Occipital lobe (tissue), 2 donors: ENCODE measurements around the gene FCHSD2. TPM values are rescaled to one million over a fixed set of nuclear protein-coding genes. Genes with fewer than 3 reads are reported as not detected.
"Not testable (repeated sequence)": the region's sequence is repeated elsewhere in the genome, so short reads cannot be mapped to it uniquely, and the experiment has no call there.

Source experiments
- DNase-seq: peaks from one replicate; lab custom pipeline; 2025; lab: John Stamatoyannopoulos, UW
- total RNA-seq: library from RNA; depleted of rRNA; stranded (reverse); fragments of >200 nt; gene quantifications from one replicate; pipeline ENCODE4 v1.2.3, GENCODE V29; 2014

The FCHSD2 gene
- total RNA-seq, 1 donor from 2014 or later = 46.6 TPM

GRCh38 chr11:73013021-73013420, 129.1 kb downstream of the FCHSD2 start:
- no peak for DNase-seq

- no peak for DNase-seq
Observed at GRCh38 chr11:73012121-73012863, 129.8 kb downstream of the FCHSD2 start.

- no peak for DNase-seq
Observed at GRCh38 chr11:73011126-73011817, 130.8 kb downstream of the FCHSD2 start.

- DNase-seq = no peak
Observed at GRCh38 chr11:73009972-73010371, 132.1 kb downstream of the FCHSD2 start.

- DNase-seq = no peak
Observed at GRCh38 chr11:73004088-73004487, 138.0 kb downstream of the FCHSD2 start.

GRCh38 chr11:73003088-73003487, 139.0 kb downstream of the FCHSD2 start:
- DNase-seq = no peak

- no peak for DNase-seq
Observed at GRCh38 chr11:73002214-73002613, 139.9 kb downstream of the FCHSD2 start.

- DNase-seq = no peak
Observed at GRCh38 chr11:73001615-73002014, 140.5 kb downstream of the FCHSD2 start.

GRCh38 chr11:72998676-72999075, 143.4 kb downstream of the FCHSD2 start:
- no peak for DNase-seq

GRCh38 chr11:72996959-72997358, 145.2 kb downstream of the FCHSD2 start:
- DNase-seq = no peak

GRCh38 chr11:72989727-72990126, 152.4 kb downstream of the FCHSD2 start:
- DNase-seq = no peak

GRCh38 chr11:72988821-72989220, 153.3 kb downstream of the FCHSD2 start:
- DNase-seq = no peak

GRCh38 chr11:72985645-72986044, 156.5 kb downstream of the FCHSD2 start:
- DNase-seq = no peak

- DNase-seq = no peak
Observed at GRCh38 chr11:72984453-72985077, 157.6 kb downstream of the FCHSD2 start.

- no peak for DNase-seq
Observed at GRCh38 chr11:72983560-72983959, 158.6 kb downstream of the FCHSD2 start.

- DNase-seq = no peak
Observed at GRCh38 chr11:72981971-72982685, 160.0 kb downstream of the FCHSD2 start.

GRCh38 chr11:72981080-72981479, 161.0 kb downstream of the FCHSD2 start:
- no peak for DNase-seq

GRCh38 chr11:72977782-72978181, 164.3 kb downstream of the FCHSD2 start:
- DNase-seq = not testable (repeated sequence)

GRCh38 chr11:72976522-72976892, 165.6 kb downstream of the FCHSD2 start:
- DNase-seq = not testable (repeated sequence)

- no peak for DNase-seq
Observed at GRCh38 chr11:72975778-72976521, 166.2 kb downstream of the FCHSD2 start.
